ENCODE measurements around the gene GNAS.

Gene GNAS

DNA sequence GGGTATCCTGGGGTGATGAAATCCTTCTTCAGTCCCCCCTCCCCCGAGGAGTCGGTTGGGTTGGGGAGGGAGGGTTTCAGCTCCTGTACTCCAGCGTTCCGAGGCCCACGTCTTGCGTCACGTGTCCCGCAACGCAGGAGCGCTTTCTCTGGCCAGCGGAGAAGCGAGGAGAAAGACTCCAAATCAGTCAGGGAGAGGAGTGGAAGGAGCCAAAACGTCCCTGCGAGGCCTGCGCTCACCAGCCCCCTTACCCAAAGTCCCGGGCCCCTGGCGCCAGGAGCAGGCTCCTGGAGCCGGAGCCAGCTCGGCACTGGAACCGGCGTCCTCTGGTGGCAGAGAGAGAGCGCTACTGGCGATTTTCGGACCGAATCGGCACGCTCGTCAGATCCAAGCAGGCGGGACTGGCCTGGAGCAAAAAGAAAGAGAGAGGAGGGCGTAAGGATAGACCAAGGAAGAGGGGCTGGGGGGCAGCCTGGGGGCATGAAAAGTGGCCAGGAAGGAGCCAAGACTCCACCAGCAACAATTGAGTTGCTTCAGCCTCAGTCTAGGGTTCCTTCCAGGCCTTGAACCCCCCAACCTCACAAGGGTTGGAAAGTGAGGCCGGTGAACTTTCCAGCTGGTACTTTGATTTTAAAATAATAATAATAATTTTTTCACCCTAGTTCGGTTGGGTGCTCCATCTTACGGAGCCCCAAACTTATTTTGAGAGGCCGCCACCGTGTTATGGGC is at the start of gene GNAS:
TSS of gene GNAS (plus strand) at position 174 of the 729 bp plus-strand sequence.
- TF ChIP-seq, protein P1, sequence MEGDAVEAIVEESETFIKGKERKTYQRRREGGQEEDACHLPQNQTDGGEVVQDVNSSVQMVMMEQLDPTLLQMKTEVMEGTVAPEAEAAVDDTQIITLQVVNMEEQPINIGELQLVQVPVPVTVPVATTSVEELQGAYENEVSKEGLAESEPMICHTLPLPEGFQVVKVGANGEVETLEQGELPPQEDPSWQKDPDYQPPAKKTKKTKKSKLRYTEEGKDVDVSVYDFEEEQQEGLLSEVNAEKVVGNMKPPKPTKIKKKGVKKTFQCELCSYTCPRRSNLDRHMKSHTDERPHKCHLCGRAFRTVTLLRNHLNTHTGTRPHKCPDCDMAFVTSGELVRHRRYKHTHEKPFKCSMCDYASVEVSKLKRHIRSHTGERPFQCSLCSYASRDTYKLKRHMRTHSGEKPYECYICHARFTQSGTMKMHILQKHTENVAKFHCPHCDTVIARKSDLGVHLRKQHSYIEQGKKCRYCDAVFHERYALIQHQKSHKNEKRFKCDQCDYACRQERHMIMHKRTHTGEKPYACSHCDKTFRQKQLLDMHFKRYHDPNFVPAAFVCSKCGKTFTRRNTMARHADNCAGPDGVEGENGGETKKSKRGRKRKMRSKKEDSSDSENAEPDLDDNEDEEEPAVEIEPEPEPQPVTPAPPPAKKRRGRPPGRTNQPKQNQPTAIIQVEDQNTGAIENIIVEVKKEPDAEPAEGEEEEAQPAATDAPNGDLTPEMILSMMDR (IDR thresholded peaks at IDR 0.05; ENCODE audit: borderline replicate concordance, insufficient read depth, low read depth, low read length), result peak; percentile 69
- H3K4me3 ChIP-seq (ENCODE audit: low read depth, low read length), result peak within 1 kb of the TSS; percentile 62

DNA sequence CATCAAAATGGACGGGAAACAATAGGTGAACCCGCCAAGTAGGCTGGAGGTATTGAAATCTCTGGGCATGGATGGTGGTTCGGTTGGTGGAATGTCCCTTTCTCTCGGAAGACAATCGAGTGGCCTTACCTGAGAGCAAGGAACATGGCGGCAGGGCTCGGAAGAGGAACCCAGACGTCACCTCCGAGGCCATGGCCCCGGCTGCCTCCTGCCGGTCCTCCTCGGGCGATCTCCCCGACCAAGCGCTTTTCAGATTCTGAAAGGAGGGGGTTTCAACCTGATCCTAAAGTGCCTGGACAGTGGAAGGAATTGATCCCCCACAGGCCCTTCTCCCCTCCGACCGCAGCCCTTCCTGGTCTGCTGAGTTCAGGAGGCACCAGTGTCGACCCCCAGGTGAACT is 49.0 kb upstream of the GNAS start:
- TF ChIP-seq, protein P1 (IDR thresholded peaks at IDR 0.05; ENCODE audit: borderline replicate concordance, insufficient read depth, low read depth, low read length), result no peak
- H3K4me3 ChIP-seq (ENCODE audit: low read depth, low read length), result no peak overlapping the region

DNA sequence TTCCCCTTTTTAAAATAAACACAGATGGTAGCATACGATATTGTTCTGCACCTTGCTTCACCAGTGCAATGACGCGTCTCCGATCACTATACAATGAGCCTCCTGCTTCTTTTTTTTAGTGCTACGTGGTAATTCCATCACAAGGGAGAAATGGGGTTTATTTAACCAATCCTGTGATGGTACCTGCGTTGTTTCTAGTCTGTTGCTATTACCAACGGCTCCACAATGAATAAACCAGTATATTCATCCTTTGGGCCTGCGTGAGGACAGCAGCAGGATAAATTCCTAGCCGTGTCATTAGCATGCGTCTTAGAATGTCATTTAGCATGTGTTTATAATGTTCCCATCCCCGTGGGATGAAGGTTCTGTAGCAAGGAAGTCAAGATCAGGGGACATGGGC is 44.7 kb upstream of the GNAS start:
- no peak overlapping the region for H3K4me3 ChIP-seq (ENCODE audit: low read depth, low read length)
- TF ChIP-seq, protein P1 (IDR thresholded peaks at IDR 0.05; ENCODE audit: borderline replicate concordance, insufficient read depth, low read depth, low read length), result no peak

DNA sequence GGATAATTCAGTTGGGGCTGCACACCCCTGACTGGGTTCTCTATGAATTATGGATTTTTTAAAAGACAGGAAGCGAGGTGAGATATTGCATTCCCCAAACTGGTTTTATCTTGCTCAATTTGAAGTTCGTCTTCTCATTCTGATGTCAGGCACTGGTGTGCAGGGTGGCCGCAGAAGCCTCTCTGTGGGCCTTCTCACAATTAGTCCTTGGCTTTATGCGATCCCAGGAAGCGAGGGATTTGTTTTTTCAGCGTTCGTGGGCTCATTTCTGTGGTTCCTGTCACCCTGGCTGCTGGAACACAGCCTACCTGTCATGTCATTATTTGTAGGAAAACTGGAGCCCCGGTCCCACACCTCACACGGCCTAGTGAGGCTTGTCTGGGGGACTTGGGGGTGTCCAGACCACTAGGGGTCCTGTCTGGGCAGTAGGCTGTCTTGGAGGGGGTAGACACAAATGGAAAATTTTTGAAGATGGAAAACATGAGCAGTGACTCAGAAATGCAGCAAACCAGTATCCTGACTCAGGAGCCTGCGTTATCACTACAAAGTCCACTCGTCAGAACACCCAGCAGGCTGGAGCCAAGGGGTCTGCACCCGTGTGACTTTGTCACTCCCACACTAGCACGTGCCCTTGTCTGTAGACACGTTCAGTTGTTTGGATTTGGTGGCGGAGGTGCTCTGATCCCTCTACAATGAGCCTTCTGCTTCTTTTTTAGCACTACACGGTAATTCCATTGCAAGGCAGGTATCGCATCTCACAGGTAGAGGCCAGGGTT is 44.1 kb upstream of the GNAS start:
- TF ChIP-seq, protein P1 (IDR thresholded peaks at IDR 0.05; ENCODE audit: borderline replicate concordance, insufficient read depth, low read depth, low read length), result no peak
- no peak overlapping the region for H3K4me3 ChIP-seq (ENCODE audit: low read depth, low read length)

DNA sequence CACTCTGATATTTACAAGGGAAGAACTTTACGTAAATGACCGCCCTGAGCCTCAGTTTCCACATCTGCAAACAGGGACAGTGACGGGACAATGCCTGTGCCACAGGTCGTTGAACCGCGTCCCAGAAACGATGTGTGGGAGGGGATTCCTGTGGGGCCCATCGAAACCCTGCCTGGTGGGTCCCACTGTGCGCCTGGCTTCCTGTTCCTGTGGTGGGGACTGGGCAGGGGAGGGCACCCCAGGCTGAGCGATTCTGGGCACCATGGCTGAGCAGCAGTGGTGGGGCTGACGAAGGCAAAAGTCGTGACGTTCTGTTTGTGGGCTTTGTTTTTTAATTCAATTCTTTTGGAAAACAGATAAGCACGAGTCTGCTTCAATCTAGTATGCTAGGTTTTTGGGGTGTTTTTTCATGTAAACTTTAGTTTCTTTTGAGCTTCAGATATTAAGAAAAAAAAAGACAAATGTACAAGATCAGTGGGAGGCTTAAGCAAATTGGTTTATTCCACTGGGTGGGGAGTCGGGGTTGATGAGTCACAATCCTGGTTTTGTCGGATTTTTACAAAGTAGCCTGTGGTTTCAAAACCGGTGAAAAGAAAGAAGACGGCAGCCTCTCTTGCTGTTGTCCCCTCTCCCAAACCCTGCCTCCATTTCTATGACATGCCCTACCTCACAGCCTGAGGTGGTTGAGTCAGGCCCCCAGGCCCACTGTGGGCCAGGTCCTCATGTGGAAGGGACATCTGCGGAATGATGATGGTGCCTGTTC is 42.2 kb upstream of the GNAS start:
- TF ChIP-seq, protein P1 (IDR thresholded peaks at IDR 0.05; ENCODE audit: borderline replicate concordance, insufficient read depth, low read depth, low read length), result no peak
- no peak overlapping the region for H3K4me3 ChIP-seq (ENCODE audit: low read depth, low read length)

DNA sequence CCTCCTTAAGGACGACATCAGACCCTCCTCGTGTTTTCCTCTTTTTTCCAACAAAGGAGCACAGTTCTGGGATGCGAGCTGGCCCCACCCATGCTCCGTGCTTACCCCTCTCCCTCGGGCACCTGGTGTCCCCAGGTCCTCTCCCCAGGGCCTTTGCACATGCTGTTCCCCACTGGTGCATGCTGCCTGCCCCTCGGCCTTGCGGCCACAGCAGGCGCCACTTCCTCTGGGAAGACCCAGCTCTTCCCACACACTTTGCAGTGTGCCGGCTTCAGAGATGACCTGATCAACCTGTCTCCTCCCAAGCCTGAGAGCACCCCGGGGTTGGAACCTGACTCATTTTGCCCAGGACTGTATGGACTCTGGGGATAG is 41.7 kb upstream of the GNAS start:
- TF ChIP-seq, protein P1 (IDR thresholded peaks at IDR 0.05; ENCODE audit: borderline replicate concordance, insufficient read depth, low read depth, low read length), result no peak
- H3K4me3 ChIP-seq (ENCODE audit: low read depth, low read length), result no peak overlapping the region

All from GM12875 (cell line).